ENCODE data around the gene BIVM.

- TF ChIP-seq, protein P1, sequence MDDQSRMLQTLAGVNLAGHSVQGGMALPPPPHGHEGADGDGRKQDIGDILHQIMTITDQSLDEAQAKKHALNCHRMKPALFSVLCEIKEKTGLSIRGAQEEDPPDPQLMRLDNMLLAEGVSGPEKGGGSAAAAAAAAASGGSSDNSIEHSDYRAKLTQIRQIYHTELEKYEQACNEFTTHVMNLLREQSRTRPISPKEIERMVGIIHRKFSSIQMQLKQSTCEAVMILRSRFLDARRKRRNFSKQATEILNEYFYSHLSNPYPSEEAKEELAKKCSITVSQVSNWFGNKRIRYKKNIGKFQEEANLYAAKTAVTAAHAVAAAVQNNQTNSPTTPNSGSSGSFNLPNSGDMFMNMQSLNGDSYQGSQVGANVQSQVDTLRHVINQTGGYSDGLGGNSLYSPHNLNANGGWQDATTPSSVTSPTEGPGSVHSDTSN (IDR thresholded peaks at IDR 0.05): no peak
- TF ChIP-seq CTCF (IDR thresholded peaks at IDR 0.05): no peak
These were observed 26.9 kb upstream of the BIVM start for GRCh38 chr13:102772042-102772425.

Data from A549 (cell line).